Measurements from ENCODE around the gene TPRN. TPM values are rescaled to one million over a fixed set of nuclear protein-coding genes. Genes with fewer than 3 reads are reported as not detected.

The TPRN gene
- total and polyA plus RNA-seq, 9 of the 15 experiments (the other 6 are each of a cell fraction or from before 2014, with no cell fraction given) = 0.31 to 31.9 (median 4.4) TPM

GRCh38 chr9:137145731-137146526 is 54.6 kb downstream of the TPRN start (continued):
- TF ChIP-seq TFAP4 (CRISPR knock-in tag; IDR thresholded peaks at IDR 0.05; ENCODE audit: borderline replicate concordance) = peak; percentile 62; the same call in 1 of the 2 replicates

- Histone ChIP-seq H3K4me2 (ENCODE audit: insufficient read depth, low read length) (no peak overlapping the region), H3K4me3 (no peak overlapping the region), H3K79me2 (ENCODE audit: control insufficient read depth, insufficient read depth, low read length) (no peaks in the 10 kb centered on the region), H2AFZ (ENCODE audit: low read depth, low read length) (no peak overlapping the region), H3K9ac (ENCODE audit: insufficient read depth in 1 of 2, low read depth in 2 of 2, low read length in 2 of 2) (no peak overlapping the region; a peak in 1 of 4 replicates), H3K9me1 (ENCODE audit: control insufficient read depth, insufficient read depth, low read length) (no peaks in the 10 kb centered on the region), H3K27me3 (ENCODE audit: control insufficient read depth in 2 of 2, insufficient read depth in 2 of 2, low read length in 2 of 2) (peaks cover 32 to 55% of the 10 kb centered on the region in 2 experiments; a peak in 4 of 5 replicates), H3K27ac (ENCODE audit: extremely low read depth, low read depth, low read length) (no peak overlapping the region), H3K4me1 (replicated peaks in 1 of 2; ENCODE audit: control insufficient read depth in 2 of 2, insufficient read depth in 2 of 2, low read length in 2 of 2) (peaks cover 0 to 51% of the 10 kb centered on the region in 2 experiments; a peak in 2 of 5 replicates), H4K20me1 (replicated peaks; ENCODE audit: control insufficient read depth, insufficient read depth, low read length) (peaks cover 15% of the 10 kb centered on the region), H3K36me3 (ENCODE audit: control insufficient read depth, insufficient read depth, low read length) (no peaks in the 10 kb centered on the region), H3K9me3 (replicated peaks; ENCODE audit: control insufficient read depth, insufficient read depth, low read depth, low read length) (no peaks in the 10 kb centered on the region)
- BruUV-seq (replicated peaks) = no TSS peak
- TF ChIP-seq ZNF316 (IDR thresholded peaks at IDR 0.05) = no peak
- TF ChIP-seq E2F4 (CRISPR knock-in tag; IDR thresholded peaks at IDR 0.05; ENCODE audit: low read depth) = no peak
- 3% methylated on average over 4 of the region's 4 CpGs for WGBS (ENCODE audit: insufficient coverage, low coverage, missing lambda C conversion rate)
- POLR2A ChIA-PET = no interaction called here
- intact Hi-C loops (cut with micrococcal nuclease) = no loop called here
- FAIRE-seq (no peak), DNase-seq (ENCODE audit: extremely low read depth in 1 of 4, low spot score in 3 of 4) (no peak), ATAC-seq (no peak)
- in situ Hi-C loops (cut with MboI) = no loop called here
- CTCF ChIA-PET (ENCODE audit: low intra/inter-chr PET ratio) = no interaction called here
Observed at GRCh38 chr9:137143459-137143858, 57.1 kb downstream of the TPRN start.
